ENCODE measurements around the gene PRSS12. TPM values are rescaled to one million over a fixed set of nuclear protein-coding genes. Genes with fewer than 3 reads are reported as not detected.

PRSS12 gene
- total RNA-seq, 1 experiment from 2014 or later: 3.1 TPM

DNA sequence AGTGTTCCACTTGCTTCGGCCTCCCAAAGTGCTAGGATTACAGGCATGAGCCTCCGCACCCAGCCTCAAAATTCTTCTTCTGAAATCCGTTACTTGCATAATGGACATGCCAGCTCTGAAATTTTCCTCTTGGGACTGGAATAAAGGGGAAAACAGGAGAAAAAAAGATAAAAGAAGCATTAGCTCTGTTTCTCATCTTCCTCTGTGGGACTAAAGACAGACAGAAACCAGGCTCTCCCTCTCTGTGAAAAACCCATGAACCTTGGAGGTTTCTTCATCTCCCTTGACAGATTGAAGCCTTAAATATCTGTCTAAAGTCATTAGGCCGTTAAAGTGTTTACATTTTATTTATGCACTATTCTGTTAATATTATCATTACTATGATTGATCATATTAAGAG, 19.4 kb upstream of the PRSS12 start:
- no peaks in the 10 kb centered on the region for H3K27me3 ChIP-seq (replicated peaks; ENCODE audit: insufficient read depth, low read depth, low read length, poor library complexity)
- CTCF ChIA-PET: no interaction called here
- H3K4me3 ChIP-seq (ENCODE audit: low read depth, low read length, poor library complexity, severe bottlenecking): no peak overlapping the region
- BruUV-seq (replicated peaks): no TSS peak
- no peak for TF ChIP-seq EZH2 (IDR thresholded peaks at IDR 0.05; ENCODE audit: borderline replicate concordance, low read depth, low read length, poor library complexity, severe bottlenecking)
- TF ChIP-seq, protein P1, sequence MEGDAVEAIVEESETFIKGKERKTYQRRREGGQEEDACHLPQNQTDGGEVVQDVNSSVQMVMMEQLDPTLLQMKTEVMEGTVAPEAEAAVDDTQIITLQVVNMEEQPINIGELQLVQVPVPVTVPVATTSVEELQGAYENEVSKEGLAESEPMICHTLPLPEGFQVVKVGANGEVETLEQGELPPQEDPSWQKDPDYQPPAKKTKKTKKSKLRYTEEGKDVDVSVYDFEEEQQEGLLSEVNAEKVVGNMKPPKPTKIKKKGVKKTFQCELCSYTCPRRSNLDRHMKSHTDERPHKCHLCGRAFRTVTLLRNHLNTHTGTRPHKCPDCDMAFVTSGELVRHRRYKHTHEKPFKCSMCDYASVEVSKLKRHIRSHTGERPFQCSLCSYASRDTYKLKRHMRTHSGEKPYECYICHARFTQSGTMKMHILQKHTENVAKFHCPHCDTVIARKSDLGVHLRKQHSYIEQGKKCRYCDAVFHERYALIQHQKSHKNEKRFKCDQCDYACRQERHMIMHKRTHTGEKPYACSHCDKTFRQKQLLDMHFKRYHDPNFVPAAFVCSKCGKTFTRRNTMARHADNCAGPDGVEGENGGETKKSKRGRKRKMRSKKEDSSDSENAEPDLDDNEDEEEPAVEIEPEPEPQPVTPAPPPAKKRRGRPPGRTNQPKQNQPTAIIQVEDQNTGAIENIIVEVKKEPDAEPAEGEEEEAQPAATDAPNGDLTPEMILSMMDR (conservative IDR thresholded peaks at IDR 0.05; ENCODE audit: low read depth, low read length): no peak
- no peaks in the 10 kb centered on the region for H3K4me1 ChIP-seq (ENCODE audit: insufficient read depth, low read length, poor library complexity, severe bottlenecking)
- intact Hi-C loops (cut with micrococcal nuclease; ENCODE audit: unreplicated experiment): no loop called here
- no peak overlapping the region for H3K27ac ChIP-seq (ENCODE audit: low read depth, low read length, poor library complexity, severe bottlenecking)
- DNase-seq (ENCODE audit: low spot score): no peak
- no peaks in the 10 kb centered on the region for H3K9me3 ChIP-seq (ENCODE audit: low read depth, low read length, poor library complexity, severe bottlenecking)
- POLR2A ChIA-PET (ENCODE audit: low non-redundant PET): no interaction called here
- no peaks in the 10 kb centered on the region for H3K36me3 ChIP-seq (ENCODE audit: insufficient read depth, low read length, poor library complexity, severe bottlenecking)

DNA sequence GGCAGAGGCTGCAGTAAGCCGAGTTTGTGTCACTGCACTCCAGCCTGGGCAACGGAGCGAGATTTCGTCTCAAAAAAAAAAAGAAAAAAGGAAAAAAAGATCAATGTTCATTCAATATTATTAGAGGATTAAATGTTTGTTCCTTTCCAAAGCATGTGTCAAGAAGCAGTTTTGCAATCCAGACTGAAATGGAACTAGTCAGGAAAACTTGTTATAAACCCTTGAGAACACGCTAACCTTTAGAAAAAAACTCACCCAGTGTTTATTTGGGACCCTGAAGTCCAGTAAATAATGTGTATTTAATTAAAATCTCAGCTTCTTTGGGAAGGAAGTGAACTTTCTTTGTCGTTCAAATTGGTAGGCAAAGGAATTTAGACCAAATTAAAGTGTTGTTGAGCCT, 16.4 kb upstream of the PRSS12 start:
- no peak overlapping the region for H3K27ac ChIP-seq (ENCODE audit: low read depth, low read length, poor library complexity, severe bottlenecking)
- ChIA-PET POLR2A (ENCODE audit: low non-redundant PET) (no interaction called here), CTCF (no interaction called here)
- intact Hi-C loops (cut with micrococcal nuclease; ENCODE audit: unreplicated experiment): no loop called here
- no peak overlapping the region for H3K4me3 ChIP-seq (ENCODE audit: low read depth, low read length, poor library complexity, severe bottlenecking)
- H3K4me1 ChIP-seq (ENCODE audit: insufficient read depth, low read length, poor library complexity, severe bottlenecking): no peaks in the 10 kb centered on the region
- TF ChIP-seq, protein P1 (conservative IDR thresholded peaks at IDR 0.05; ENCODE audit: low read depth, low read length): no peak
- H3K36me3 ChIP-seq (ENCODE audit: insufficient read depth, low read length, poor library complexity, severe bottlenecking): no peaks in the 10 kb centered on the region
- H3K9me3 ChIP-seq (ENCODE audit: low read depth, low read length, poor library complexity, severe bottlenecking): no peaks in the 10 kb centered on the region
- no TSS peak for BruUV-seq (replicated peaks)
- DNase-seq (ENCODE audit: low spot score): no peak
- no peaks in the 10 kb centered on the region for H3K27me3 ChIP-seq (replicated peaks; ENCODE audit: insufficient read depth, low read depth, low read length, poor library complexity)

DNA sequence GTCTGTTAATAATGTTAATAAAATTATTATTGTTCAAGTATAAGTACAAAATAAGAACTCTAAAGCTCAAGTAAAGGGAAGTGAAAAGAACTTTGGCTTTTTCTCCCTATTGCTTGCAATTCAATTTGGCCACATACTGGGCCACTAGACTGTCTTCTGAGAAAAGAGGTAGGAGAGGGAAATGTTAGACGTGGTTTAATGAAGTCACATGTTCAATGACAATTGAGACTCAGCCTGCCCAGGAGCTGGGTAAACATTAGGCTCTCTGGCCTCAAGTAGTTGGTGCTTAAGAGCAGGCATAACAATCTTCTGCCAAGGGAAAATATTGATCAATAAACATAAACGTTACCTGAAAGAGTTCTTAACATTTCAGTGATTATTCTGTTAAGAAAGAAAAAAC, 15.1 kb upstream of the PRSS12 start:
- intact Hi-C loops (cut with micrococcal nuclease; ENCODE audit: unreplicated experiment): no loop called here
- no peaks in the 10 kb centered on the region for H3K27me3 ChIP-seq (replicated peaks; ENCODE audit: insufficient read depth, low read depth, low read length, poor library complexity)
- BruUV-seq (replicated peaks): no TSS peak
- H3K27ac ChIP-seq (ENCODE audit: low read depth, low read length, poor library complexity, severe bottlenecking): no peak overlapping the region
- no peak overlapping the region for H3K4me3 ChIP-seq (ENCODE audit: low read depth, low read length, poor library complexity, severe bottlenecking)
- TF ChIP-seq, protein P1 (conservative IDR thresholded peaks at IDR 0.05; ENCODE audit: low read depth, low read length): no peak
- TF ChIP-seq EZH2 (IDR thresholded peaks at IDR 0.05; ENCODE audit: borderline replicate concordance, low read depth, low read length, poor library complexity, severe bottlenecking): no peak
- DNase-seq (ENCODE audit: low spot score): no peak
- H3K4me1 ChIP-seq (ENCODE audit: insufficient read depth, low read length, poor library complexity, severe bottlenecking): no peaks in the 10 kb centered on the region
- no peaks in the 10 kb centered on the region for H3K9me3 ChIP-seq (ENCODE audit: low read depth, low read length, poor library complexity, severe bottlenecking)
- CTCF ChIA-PET: interaction anchor here (0.6 kb wide), 1 partner anchor 15 kb away, joined by 3 read pairs; no protein-coding TSS in a partner anchor
- no peaks in the 10 kb centered on the region for H3K36me3 ChIP-seq (ENCODE audit: insufficient read depth, low read length, poor library complexity, severe bottlenecking)
- POLR2A ChIA-PET (ENCODE audit: low non-redundant PET): no interaction called here

Measured in A673 (cell line).